Measurements from ENCODE around the gene SLBP. TPM values are rescaled to one million over a fixed set of nuclear protein-coding genes. Genes with fewer than 3 reads are reported as not detected.
A peak's percentile ranks its signal among the peaks of the same experiment; 100 is the strongest.

Gene SLBP
- total and polyA plus RNA-seq, 2 experiments from 2014 or later = 39.9 to 62.0 TPM

DNA sequence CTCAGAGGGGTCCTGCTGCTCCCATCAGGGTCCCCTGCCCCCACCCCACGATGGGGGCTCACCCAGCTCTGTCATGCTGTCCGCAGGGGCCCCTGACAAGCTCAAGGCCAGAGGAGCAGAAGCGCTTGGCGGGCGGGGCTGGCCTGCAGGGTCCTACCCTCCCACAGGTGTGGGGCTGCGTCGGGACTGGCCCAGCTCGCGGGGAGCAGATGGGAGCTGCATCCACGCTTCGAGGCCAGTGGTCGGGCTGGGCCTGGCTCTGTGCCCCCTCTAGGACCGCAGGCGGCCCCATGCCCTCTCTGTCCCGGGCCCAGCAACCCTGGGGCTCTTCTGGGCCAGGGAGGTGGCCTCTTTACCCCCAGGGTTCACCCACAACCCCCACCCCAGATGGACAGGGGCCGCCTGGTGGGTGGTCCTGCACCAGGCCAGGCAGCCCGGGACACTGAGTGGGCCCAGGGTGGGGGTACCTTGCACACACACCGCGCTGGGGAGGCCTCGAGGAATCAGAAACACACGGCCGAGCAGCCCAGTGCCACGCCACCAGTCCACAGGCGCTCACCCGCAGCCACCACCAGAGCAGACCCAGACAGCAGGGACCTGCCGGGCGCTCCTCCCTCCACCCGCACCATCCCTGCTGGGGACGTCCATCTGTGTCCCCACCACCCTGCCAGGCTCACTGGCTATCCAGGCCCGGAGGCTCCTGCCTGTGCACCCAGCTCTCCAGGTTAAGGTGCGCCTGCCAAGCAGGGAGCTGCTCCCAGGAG, 39.2 kb upstream of the SLBP start:
- no peaks in the 10 kb centered on the region for H3K9me3 ChIP-seq (ENCODE audit: low read depth)
- H3K4me1 ChIP-seq (ENCODE audit: low read depth) = peaks cover 11% of the 10 kb centered on the region
- H3K36me3 ChIP-seq = no peaks in the 10 kb centered on the region
- DNase-seq (ENCODE audit: low read depth in 1 of 2, low spot score in 1 of 2) = no peak
- TF ChIP-seq, protein P1, sequence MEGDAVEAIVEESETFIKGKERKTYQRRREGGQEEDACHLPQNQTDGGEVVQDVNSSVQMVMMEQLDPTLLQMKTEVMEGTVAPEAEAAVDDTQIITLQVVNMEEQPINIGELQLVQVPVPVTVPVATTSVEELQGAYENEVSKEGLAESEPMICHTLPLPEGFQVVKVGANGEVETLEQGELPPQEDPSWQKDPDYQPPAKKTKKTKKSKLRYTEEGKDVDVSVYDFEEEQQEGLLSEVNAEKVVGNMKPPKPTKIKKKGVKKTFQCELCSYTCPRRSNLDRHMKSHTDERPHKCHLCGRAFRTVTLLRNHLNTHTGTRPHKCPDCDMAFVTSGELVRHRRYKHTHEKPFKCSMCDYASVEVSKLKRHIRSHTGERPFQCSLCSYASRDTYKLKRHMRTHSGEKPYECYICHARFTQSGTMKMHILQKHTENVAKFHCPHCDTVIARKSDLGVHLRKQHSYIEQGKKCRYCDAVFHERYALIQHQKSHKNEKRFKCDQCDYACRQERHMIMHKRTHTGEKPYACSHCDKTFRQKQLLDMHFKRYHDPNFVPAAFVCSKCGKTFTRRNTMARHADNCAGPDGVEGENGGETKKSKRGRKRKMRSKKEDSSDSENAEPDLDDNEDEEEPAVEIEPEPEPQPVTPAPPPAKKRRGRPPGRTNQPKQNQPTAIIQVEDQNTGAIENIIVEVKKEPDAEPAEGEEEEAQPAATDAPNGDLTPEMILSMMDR (IDR thresholded peaks at IDR 0.05; ENCODE audit: low read depth, low read length) = no peak
- H3K27me3 ChIP-seq = no peaks in the 10 kb centered on the region
- no peak overlapping the region for H3K27ac ChIP-seq
- H3K4me3 ChIP-seq = no peak overlapping the region

DNA sequence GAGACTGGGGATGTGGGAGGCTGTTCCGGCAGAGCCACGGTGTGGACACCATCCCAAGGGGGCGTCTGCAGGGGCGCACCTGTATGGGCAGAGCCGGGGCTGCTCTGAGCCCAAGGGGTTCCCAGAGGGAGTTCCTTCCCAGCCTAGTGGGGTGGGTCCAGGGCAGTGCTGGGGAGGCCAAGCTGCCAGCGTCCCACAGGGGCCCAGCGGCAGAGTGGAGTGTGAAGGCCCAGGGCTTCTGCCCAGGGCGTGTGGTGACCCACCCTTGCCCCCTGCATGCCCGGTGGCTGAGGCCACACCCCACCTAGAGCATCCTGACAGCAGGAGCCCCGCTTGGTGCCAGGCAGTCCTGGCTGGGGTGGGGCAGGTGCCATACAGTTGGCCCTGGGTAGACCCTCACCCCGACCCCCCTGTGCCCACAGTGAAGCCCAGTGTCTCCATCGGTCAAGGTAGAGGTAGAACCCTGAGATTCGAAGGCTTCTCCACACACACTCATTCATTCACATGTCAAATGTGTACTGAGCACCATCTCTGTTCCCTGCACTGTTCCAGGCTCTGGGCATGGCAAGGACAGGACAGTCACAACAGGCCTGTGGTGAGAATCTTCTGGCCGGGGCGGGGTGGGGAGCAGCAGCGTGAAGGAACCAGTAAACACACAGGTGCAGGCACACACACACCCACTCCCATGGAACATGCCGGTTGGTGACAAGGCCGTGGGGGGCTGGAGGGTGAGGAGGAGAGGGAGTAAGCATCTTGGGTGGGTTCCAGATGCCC, 38.4 kb upstream of the SLBP start:
- no peak for DNase-seq (ENCODE audit: low read depth in 1 of 2, low spot score in 1 of 2)
- Histone ChIP-seq H3K4me3 (no peak overlapping the region), H3K36me3 (no peaks in the 10 kb centered on the region), H3K27ac (no peak overlapping the region), H3K9me3 (ENCODE audit: low read depth) (no peaks in the 10 kb centered on the region), H3K27me3 (no peaks in the 10 kb centered on the region), H3K4me1 (ENCODE audit: low read depth) (peaks cover 11% of the 10 kb centered on the region)
- TF ChIP-seq, protein P1 (IDR thresholded peaks at IDR 0.05; ENCODE audit: low read depth, low read length) = no peak

- Histone ChIP-seq H3K9me3 (ENCODE audit: low read depth) (no peaks in the 10 kb centered on the region), H3K27ac (no peak overlapping the region), H3K4me1 (ENCODE audit: low read depth) (peaks cover 11% of the 10 kb centered on the region), H3K4me3 (no peak overlapping the region), H3K36me3 (no peaks in the 10 kb centered on the region), H3K27me3 (no peaks in the 10 kb centered on the region)
- TF ChIP-seq, protein P1 (IDR thresholded peaks at IDR 0.05; ENCODE audit: low read depth, low read length) = no peak
- DNase-seq (ENCODE audit: low read depth in 1 of 2, low spot score in 1 of 2) = no peak
Observed at GRCh38 chr4:1749826-1750225, 37.7 kb upstream of the SLBP start.

GRCh38 chr4:1749370-1749769, 37.3 kb upstream of the SLBP start:
- no peaks in the 10 kb centered on the region for H3K36me3 ChIP-seq
- no peak overlapping the region for H3K27ac ChIP-seq
- H3K27me3 ChIP-seq = no peaks in the 10 kb centered on the region
- H3K4me3 ChIP-seq = no peak overlapping the region
- no peak for DNase-seq (ENCODE audit: low read depth in 1 of 2, low spot score in 1 of 2)
- H3K9me3 ChIP-seq (ENCODE audit: low read depth) = no peaks in the 10 kb centered on the region
- TF ChIP-seq, protein P1 (IDR thresholded peaks at IDR 0.05; ENCODE audit: low read depth, low read length) = no peak
- peaks cover 11% of the 10 kb centered on the region for H3K4me1 ChIP-seq (ENCODE audit: low read depth)

GRCh38 chr4:1748465-1748995, 36.4 kb upstream of the SLBP start:
- TF ChIP-seq, protein P1 (IDR thresholded peaks at IDR 0.05; ENCODE audit: low read depth, low read length) = peak; percentile 77
- Histone ChIP-seq H3K4me1 (ENCODE audit: low read depth) (peaks cover 4% of the 10 kb centered on the region), H3K4me3 (no peak overlapping the region), H3K36me3 (no peaks in the 10 kb centered on the region), H3K27ac (no peak overlapping the region), H3K27me3 (no peaks in the 10 kb centered on the region), H3K9me3 (ENCODE audit: low read depth) (no peaks in the 10 kb centered on the region)
- peak; percentile 78 to 91 for DNase-seq (ENCODE audit: low read depth in 1 of 2, low spot score in 1 of 2)
